Endometrium (tissue), 2 donors: ENCODE results near the gene AGPAT1.
"Not testable (repeated sequence)": the region's sequence is repeated elsewhere in the genome, so short reads cannot be mapped to it uniquely, and the experiment has no call there.

ENCODE experiments used
- FAIRE-seq: peaks from 2 replicates; lab custom pipeline; 2012; peaks lifted over from hg19 to GRCh38; lab: Jason Lieb, UNC
- donor health status: control.
- donor health status: control.

Gene AGPAT1

GRCh38 chr6:32175711-32176475 is at the start of gene AGPAT1:
AGPAT1 (minus strand) TSS chr6:32176084; CDS start chr6:32171496, 4,588 bp downstream.
- FAIRE-seq = no peak

GRCh38 chr6:32224696-32225095 is 48.8 kb upstream of the AGPAT1 start:
- no peak for FAIRE-seq

GRCh38 chr6:32223258-32224235 is 47.7 kb upstream of the AGPAT1 start, which contains the start of gene NOTCH4:
NOTCH4 (minus strand) TSS chr6:32224067; CDS start chr6:32223928, 139 bp downstream.
- no peak for FAIRE-seq

GRCh38 chr6:32222333-32223230 is 46.7 kb upstream of the AGPAT1 start:
- no peak for FAIRE-seq

GRCh38 chr6:32220021-32220420 is 44.1 kb upstream of the AGPAT1 start:
- no peak for FAIRE-seq

GRCh38 chr6:32218167-32218566 is 42.3 kb upstream of the AGPAT1 start:
- FAIRE-seq = no peak

GRCh38 chr6:32216998-32217397 is 41.1 kb upstream of the AGPAT1 start:
- no peak for FAIRE-seq

- FAIRE-seq = no peak
These were observed 40.4 kb upstream of the AGPAT1 start for GRCh38 chr6:32216285-32216684.

- no peak for FAIRE-seq
These were observed 39.7 kb upstream of the AGPAT1 start for GRCh38 chr6:32215617-32216016.

- FAIRE-seq = no peak
These were observed 38.2 kb upstream of the AGPAT1 start for GRCh38 chr6:32214126-32214525.

GRCh38 chr6:32213649-32214048 is 37.8 kb upstream of the AGPAT1 start:
- no peak for FAIRE-seq

- FAIRE-seq = no peak
These were observed 36.3 kb upstream of the AGPAT1 start for GRCh38 chr6:32212076-32212760.

- not testable (repeated sequence) for FAIRE-seq
These were observed 35.5 kb upstream of the AGPAT1 start for GRCh38 chr6:32211432-32211831.

GRCh38 chr6:32210191-32210601 is 34.3 kb upstream of the AGPAT1 start:
- no peak for FAIRE-seq

- no peak for FAIRE-seq
These were observed 33.1 kb upstream of the AGPAT1 start for GRCh38 chr6:32208996-32209395.

GRCh38 chr6:32204268-32204715 is 28.4 kb upstream of the AGPAT1 start:
- no peak for FAIRE-seq

GRCh38 chr6:32203426-32204267 is 27.8 kb upstream of the AGPAT1 start:
- no peak for FAIRE-seq

- FAIRE-seq = no peak
These were observed 26.3 kb upstream of the AGPAT1 start for GRCh38 chr6:32202186-32202585.

GRCh38 chr6:32200711-32201475 is 25.0 kb upstream of the AGPAT1 start:
- no peak for FAIRE-seq
